AG04449 (cell line): ENCODE measurements around the gene DISP1.

Experiments used
- CTCF ChIA-PET: fragments of 350-600 bp; formaldehyde crosslinking; extraction: SDS; loops from one replicate; lab custom pipeline; 2021; ENCODE audit warnings: antibody characterized with exemption; lab: Yijun Ruan, JAX
- POLR2A ChIA-PET: fragments of 400-600, 350-600 bp; formaldehyde crosslinking; extraction: SDS; loops from one replicate; lab custom pipeline; 2020; ENCODE audit warnings: antibody characterized with exemption, inconsistent platforms; lab: Yijun Ruan, JAX
- DNase-seq: peaks from one replicate; pipeline ENCODE4 v3.0.0-alpha.2; 2010; ENCODE audit warnings: low read depth, low spot score
- H3K4me3 ChIP-seq: 2 replicates; pipeline ENCODE4 v1.5.1; 2011; ENCODE audit warnings: low read depth, mild to moderate bottlenecking, control low read depth, low read length
- TF ChIP-seq, protein P1 (sequence below): IDR thresholded peaks from one replicate; pipeline ENCODE4 v1.5.1; 2011; ENCODE audit warnings: mild to moderate bottlenecking, moderate library complexity, low read length, control low read depth, inconsistent platforms; ENCODE audit not compliant: insufficient read depth; ENCODE audit errors: missing control alignments

Gene DISP1

DNA sequence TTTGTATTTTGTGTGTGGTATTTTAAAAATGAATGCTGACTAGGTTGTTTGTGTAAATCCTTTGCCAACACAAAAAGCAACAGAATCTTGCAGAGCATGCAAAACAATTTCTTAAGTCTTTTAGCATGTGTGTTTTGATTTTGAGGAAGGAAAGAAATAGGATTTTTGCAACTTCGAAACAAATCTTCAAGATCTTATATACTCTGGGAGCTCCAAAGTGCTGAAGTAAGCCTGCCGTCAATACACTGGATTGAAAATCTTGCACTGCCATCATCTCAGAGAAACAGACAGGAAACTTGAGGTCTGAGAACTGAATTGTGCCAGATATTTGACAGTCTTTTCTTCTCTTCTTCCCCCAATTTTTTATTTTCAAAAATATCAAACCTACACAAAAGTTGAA lies 29.3 kb upstream of the DISP1 start:
- ChIA-PET POLR2A (no interaction called here), CTCF (interaction anchor here (1.0 to 1.8 kb wide), 3 partner anchors 8 to 295 kb away, joined by 3 to 5 read pairs (median 3); no protein-coding TSS in a partner anchor)
- no peak overlapping the region for H3K4me3 ChIP-seq
- TF ChIP-seq, protein P1, sequence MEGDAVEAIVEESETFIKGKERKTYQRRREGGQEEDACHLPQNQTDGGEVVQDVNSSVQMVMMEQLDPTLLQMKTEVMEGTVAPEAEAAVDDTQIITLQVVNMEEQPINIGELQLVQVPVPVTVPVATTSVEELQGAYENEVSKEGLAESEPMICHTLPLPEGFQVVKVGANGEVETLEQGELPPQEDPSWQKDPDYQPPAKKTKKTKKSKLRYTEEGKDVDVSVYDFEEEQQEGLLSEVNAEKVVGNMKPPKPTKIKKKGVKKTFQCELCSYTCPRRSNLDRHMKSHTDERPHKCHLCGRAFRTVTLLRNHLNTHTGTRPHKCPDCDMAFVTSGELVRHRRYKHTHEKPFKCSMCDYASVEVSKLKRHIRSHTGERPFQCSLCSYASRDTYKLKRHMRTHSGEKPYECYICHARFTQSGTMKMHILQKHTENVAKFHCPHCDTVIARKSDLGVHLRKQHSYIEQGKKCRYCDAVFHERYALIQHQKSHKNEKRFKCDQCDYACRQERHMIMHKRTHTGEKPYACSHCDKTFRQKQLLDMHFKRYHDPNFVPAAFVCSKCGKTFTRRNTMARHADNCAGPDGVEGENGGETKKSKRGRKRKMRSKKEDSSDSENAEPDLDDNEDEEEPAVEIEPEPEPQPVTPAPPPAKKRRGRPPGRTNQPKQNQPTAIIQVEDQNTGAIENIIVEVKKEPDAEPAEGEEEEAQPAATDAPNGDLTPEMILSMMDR: no peak
- DNase-seq: no peak

DNA sequence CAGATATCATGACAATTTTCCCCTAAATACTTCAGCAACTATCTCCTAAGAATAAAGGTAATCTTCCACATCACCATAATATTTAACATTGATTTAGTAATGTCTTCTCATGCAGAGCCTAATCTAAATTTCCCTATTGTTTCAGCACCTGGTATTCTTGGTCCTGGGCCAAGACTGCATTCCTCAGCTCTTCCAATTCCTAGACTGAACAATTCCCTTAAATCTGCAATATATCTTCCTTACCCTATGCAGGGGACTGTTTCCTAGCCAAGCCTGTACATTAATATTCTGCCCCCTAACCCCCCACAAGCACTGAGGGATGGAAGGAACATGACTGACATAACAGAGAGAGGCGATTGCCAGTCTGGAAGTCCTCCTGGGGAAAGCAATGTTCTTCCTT lies 28.7 kb upstream of the DISP1 start:
- ChIA-PET CTCF (interaction anchor here (0.8 to 2.6 kb wide), 5 partner anchors 10 to 341 kb away, joined by 3 to 9 read pairs (median 5); no protein-coding TSS in a partner anchor), POLR2A (no interaction called here)
- TF ChIP-seq, protein P1: no peak
- no peak overlapping the region for H3K4me3 ChIP-seq
- DNase-seq: no peak

DNA sequence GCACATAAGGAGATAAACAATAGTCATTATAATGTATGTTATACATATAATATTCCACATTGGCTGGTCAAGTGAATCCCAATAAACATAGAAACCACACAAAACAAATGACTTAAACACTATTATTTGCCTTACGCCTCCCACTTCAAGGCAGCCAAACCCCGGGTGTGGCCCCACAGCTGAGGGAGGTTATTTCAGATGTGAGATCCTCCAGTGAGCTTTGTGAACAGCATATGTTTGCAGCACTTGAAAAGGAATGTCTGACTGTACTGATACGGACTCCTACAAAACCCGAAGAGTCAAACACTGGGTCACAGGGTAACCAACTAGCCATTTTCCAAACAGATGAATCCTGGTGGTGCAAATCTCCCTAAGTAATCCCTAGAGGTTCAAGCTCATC lies 27.1 kb upstream of the DISP1 start:
- no peak overlapping the region for H3K4me3 ChIP-seq
- no peak for DNase-seq
- POLR2A ChIA-PET: no interaction called here
- CTCF ChIA-PET: interaction anchor here (1.0 to 2.6 kb wide), 6 partner anchors 11 to 336 kb away, joined by 3 to 18 read pairs (median 5); no protein-coding TSS in a partner anchor
- TF ChIP-seq, protein P1: no peak

DNA sequence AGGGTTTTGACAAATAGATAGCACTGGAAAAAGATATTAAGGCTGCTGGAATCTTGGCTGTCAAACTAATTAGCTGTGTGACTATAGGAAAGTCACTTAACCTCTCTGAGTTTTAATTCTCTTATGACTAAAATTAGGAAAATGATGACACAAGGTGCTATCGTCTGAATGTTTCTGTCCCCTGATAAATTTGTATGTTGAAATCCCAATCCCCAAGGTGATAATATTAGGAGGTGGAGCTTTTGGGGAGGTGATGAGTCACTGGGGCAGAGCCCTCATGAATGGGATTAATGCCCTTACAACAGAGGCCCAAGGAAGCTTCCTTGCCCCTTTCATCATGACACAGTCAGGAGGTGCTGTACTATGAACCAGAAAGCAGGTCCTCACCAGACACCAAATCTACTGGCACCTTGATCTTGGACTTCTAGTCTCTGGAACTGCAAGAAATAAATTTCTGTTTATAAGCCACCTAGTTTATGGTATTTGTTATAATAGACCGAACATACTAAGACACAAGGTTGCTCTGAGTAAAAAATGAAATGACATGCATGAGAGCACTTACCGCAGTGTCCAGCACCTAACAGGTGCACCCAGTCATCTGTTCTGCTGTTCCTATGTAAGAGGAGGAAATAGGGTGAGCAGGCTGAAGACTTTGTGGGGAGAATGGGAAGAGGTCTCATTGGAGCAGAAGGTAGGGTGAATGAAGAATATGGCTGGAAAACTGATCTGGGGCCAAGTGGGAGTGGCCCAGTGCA lies 26.3 kb upstream of the DISP1 start:
- ChIA-PET CTCF (interaction anchor here (1.0 to 2.6 kb wide), 6 partner anchors 10 to 335 kb away, joined by 3 to 18 read pairs (median 5); no protein-coding TSS in a partner anchor), POLR2A (no interaction called here)
- TF ChIP-seq, protein P1: no peak
- no peak overlapping the region for H3K4me3 ChIP-seq
- DNase-seq: no peak

DNA sequence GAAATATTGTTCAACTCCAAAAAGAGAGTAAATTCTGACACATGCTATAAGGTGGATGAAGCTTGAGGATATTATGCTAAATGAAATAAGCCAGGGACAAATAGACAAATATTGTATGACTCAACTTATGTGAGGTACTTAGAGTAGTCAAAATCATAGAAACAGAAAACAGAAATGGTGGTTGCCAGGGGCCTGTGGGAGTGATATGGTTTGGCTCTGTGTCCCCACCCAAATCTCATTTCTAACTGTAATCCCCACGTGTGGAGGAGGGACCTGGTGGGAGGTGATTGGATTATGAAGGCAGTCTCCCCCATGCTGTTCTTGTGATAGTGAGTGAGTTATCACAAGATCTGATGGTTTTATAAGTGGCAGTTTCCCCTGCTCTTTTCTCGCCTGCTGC lies 24.7 kb upstream of the DISP1 start:
- no peak overlapping the region for H3K4me3 ChIP-seq
- ChIA-PET CTCF (interaction anchor here (1.0 to 4.4 kb wide), 4 partner anchors 287 to 343 kb away, joined by 3 to 115 read pairs (median 6); no protein-coding TSS in a partner anchor), POLR2A (no interaction called here)
- no peak for DNase-seq
- TF ChIP-seq, protein P1: no peak

DNA sequence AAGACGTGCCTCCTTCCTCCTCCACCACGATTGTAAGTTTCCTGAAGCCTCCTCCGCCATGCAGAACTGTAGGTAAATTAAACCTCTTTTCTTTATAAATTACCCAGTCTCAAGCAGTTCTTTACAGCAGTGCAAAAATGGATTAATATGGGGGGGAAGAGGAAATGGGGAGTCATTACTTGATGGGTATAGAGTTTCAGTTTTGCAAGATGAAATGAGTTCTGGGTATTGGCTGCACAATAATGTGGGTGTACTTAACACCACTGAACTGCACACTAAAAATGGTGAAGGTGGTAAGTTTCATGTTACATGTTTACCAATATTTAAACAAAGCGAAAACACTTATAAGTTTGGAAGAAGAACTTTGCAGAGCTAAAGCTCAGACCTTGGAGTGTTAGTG lies 24.3 kb upstream of the DISP1 start:
- ChIA-PET CTCF (interaction anchor here (1.0 to 4.4 kb wide), 5 partner anchors 287 to 343 kb away, joined by 3 to 115 read pairs (median 5); no protein-coding TSS in a partner anchor), POLR2A (no interaction called here)
- DNase-seq: no peak
- H3K4me3 ChIP-seq: no peak overlapping the region
- TF ChIP-seq, protein P1: no peak
